Hepatic stellate cell (primary cell): ENCODE measurements around the gene SUV39H1.
A peak's percentile ranks its signal among the peaks of the same experiment; 100 is the strongest.
"Not testable (repeated sequence)": the region's sequence is repeated elsewhere in the genome, so short reads cannot be mapped to it uniquely, and the experiment has no call there.

Experiments
- DNase-seq: peaks from one replicate; pipeline ENCODE4 v3.0.0; 2011; ENCODE audit warnings: low spot score

Gene SUV39H1

DNA sequence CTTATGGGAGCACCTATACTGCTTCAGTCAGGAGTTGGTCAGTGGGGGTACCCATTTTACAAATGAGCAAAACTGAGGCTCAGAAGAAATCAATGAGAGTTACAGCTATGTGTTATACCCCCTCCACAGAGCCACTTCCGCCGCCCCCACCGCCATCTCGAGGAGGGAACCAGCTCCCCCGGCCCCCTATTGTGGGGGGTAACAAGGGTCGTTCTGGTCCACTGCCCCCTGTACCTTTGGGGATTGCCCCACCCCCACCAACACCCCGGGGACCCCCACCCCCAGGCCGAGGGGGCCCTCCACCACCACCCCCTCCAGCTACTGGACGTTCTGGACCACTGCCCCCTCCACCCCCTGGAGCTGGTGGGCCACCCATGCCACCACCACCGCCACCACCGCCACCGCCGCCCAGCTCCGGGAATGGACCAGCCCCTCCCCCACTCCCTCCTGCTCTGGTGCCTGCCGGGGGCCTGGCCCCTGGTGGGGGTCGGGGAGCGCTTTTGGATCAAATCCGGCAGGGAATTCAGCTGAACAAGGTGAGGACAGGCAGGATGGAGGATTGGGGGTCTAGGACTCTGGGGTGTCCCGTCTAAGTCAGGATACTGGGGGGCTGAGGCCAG lies 7.9 kb upstream of the SUV39H1 start:
- DNase-seq: no peak

DNA sequence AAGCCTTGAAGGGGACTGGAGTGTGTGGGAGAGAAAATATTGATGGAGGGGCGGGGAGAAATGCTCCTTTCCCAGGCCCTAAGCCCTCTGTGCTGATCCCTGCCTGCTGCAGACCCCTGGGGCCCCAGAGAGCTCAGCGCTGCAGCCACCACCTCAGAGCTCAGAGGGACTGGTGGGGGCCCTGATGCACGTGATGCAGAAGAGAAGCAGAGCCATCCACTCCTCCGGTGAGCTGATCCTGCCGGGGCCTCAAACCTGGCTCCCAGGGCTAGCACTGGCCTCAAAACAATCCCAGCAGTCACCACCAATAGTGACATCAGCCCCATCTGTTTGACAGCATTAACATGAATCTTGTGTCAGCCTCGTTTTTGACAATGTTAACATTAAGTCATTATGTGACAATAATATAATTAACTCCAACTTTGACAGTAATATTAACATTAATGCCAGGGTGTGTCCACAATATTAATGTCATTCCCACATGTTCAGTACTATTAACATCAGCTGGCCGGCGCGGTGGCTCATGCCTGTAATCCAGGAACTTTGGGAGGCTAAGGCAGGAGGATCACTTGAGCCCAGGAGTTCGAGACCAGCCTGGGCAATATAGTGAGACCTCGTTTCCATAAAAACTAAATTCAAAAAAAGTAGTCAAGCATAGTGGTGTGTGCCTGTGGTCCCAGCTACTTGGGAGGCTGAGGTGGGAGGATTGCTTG lies 7.2 kb upstream of the SUV39H1 start:
- DNase-seq: no peak

- not testable (repeated sequence) for DNase-seq
Observed at GRCh38 chrX:48691746-48692145, 4.8 kb upstream of the SUV39H1 start.

DNA sequence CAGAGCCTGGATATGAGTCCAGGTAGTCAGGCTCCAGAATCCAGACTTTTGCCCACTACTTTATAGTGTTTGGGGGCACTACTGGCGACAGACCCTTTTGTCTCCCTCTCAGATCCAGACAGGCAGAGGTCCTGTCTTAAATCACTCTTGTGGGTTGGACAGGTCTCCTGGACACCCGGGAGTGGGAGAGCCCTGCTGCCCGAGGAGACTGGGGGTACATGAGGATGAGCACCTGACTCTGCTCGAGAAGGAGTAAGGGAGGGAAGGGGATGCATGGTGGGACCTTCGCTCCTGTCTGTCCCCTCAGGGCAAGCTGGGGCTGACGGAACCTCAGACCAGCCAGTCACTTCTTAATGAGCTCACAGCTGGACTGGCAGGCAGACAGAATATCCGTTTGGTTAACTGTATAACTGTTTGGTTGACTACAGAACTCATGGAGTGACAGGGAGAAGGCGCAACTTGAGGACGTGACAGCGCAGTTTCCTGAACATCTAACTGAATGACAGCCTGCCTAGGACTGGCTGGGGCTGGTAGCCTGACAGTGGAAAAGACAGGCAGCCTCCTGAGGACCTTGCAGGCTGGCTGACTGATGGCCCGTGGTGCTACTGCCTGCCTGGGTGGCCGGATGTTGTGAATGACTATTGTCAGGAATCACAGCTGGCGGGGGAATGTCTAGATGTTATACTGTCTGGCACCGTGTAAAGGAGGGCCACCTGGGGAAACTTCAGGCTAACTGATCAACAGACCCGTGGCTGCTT lies 1.6 kb upstream of the SUV39H1 start:
- no peak for DNase-seq

- no peak for DNase-seq
Observed at GRCh38 chrX:48695534-48695896, 1.0 kb upstream of the SUV39H1 start.

GRCh38 chrX:48695925-48696300 lies 621 bp upstream of the SUV39H1 start:
- DNase-seq: peak; percentile 24

- peak; percentile 37 for DNase-seq
Observed at GRCh38 chrX:48696909-48697727, 584 bp downstream of the SUV39H1 start.

DNA sequence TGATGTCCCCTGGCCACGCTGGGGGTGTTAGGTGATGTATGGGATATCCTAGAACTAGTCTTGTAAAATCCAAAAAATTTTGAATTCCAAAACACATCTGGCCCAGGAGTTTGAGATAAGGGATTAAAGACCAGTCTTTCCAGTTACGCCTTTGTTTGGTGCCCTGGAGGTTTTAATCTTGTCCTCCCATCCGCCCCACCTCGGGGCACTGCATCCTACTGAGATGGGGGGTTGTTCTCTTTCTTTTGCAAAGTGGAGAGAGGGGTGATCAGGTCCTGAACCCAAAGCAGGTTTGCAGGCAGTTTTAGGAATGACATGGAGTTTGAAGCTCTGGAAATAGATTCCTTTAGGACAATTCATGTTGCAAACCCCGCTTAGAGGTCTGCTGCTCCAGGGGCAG lies 1.8 kb downstream of the SUV39H1 start:
- DNase-seq: no peak

DNA sequence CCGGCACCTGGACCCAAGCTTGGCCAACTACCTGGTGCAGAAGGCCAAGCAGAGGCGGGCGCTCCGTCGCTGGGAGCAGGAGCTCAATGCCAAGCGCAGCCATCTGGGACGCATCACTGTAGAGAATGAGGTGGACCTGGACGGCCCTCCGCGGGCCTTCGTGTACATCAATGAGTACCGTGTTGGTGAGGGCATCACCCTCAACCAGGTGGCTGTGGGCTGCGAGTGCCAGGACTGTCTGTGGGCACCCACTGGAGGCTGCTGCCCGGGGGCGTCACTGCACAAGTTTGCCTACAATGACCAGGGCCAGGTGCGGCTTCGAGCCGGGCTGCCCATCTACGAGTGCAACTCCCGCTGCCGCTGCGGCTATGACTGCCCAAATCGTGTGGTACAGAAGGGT lies 3.7 kb downstream of the SUV39H1 start:
- DNase-seq: no peak

GRCh38 chrX:48700951-48701653 lies 4.6 kb downstream of the SUV39H1 start:
- DNase-seq: no peak

GRCh38 chrX:48702032-48702431 lies 5.5 kb downstream of the SUV39H1 start:
- no peak for DNase-seq

DNA sequence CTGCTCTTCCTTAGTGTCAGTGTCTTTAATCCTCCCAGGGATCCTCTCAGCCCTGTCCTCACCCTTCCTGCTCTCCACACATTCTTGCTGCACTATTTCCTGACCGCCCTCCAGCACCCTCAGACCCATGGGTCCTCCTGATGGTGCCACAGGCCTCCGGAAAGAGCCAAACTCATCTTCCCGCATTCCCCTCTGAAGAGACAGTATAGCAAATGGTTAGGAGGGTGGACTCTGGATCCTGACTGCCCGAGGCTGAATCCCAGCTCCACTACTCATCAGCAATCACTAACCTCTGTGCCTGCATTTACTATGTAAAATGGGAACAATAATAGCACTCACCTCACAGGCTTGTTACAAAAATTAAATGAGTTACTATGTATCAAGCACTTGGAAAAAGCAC lies 6.2 kb downstream of the SUV39H1 start:
- DNase-seq: no peak

- no peak for DNase-seq
Observed at GRCh38 chrX:48703228-48703627, 6.7 kb downstream of the SUV39H1 start.

DNA sequence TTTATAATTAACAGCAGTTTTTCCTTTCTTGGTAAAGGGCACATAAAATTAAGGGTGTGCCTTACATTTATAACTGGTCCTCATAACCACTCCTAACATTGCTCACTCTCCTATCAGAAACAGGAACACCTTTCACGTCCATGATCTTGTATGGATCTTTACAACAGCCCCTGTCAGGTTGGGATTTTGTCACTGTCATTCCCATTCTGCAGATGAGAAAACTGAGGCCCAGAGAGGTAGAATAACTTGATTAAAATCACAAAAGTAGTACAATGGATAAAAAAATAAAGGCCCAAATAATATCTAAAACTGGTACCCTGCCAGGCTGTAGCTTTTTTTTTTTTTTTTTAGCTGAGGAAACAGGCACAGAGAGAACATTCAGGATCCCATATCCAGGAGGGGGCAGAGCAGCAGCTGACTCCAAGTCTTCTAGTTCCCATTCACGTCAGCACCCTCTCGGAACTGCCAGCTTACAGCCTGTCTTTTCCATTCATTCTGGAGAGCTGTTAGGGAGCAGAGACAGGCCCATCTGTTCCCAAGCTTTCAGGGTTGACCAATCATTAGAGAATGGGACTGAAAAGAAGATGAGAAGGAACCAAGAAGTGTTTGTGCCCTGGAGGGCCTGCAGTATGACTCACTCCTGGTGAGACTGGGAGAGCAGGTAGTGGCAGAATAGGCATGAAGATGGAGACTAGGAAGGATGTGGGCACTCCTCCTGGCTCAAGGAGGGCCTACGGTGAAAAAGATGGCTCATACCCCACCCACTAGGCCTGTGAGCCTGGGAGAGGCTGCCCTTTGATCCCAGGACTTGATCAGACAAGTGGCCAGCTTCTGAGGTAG lies 7.3 kb downstream of the SUV39H1 start:
- no peak for DNase-seq

DNA sequence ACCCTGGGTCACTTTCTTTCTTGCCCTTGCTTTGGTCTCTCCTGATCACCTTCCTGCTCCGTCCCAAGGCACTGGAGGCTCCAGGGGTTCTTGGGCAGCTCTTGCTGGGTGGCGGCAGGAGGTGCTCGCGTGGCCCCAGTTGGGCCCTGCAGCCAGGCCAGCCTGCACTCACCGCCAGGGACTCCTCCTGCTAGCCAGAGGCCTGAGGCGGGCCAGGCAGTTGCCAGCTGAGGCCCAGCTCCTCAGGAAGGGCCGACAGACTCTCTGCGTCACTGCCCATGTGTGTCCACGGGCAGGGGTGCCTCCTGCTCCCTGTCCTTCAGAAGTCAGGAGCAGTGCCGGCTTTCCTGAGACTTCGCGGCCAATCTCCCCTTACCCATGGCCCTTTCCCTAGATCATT lies 9.3 kb downstream of the SUV39H1 start:
- no peak for DNase-seq

- no peak for DNase-seq
Observed at GRCh38 chrX:48709522-48710112, 13.1 kb downstream of the SUV39H1 start.

GRCh38 chrX:48711162-48711928 lies 14.8 kb downstream of the SUV39H1 start:
- DNase-seq: no peak

GRCh38 chrX:48711929-48712505 lies 15.5 kb downstream of the SUV39H1 start:
- no peak for DNase-seq

DNA sequence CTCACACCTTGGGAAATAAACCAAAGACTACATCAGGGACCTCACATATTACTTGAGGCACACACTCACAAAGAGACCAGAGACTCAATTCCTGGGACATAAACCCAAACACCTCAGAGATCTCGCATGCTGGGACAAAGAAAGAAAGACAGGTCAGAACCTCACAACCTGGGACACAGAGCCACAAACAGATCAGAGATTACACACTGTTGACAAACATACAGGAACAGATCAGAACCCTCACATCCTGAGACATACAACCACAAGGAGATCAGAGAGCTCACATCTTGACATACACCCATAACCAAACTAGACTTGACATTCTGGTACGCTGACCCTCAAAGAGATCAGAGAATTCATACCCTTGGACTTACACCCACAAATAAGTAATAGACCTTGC lies 17.3 kb downstream of the SUV39H1 start:
- no peak for DNase-seq
